ENCODE data around the gene SLC30A1.

DNA sequence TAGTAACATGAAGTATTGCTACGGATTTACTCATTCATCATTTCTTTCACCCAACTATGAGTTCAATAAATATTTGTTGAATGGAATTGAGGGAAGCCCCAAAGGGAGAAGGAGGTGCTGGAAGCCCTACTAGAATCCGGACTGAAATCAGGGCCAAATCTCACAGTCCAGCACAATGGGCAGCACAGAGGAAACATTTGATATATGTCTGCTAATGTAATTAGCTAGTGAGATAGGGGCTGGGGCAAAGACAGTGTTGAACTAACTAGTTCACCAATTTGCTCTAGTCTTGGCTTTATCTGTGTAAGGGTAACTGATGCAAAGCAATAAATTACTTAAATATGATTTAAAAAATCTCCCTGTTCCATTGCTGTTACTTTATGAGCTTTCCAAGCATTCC is 26.1 kb upstream of the SLC30A1 start:
- TF ChIP-seq, protein P1, sequence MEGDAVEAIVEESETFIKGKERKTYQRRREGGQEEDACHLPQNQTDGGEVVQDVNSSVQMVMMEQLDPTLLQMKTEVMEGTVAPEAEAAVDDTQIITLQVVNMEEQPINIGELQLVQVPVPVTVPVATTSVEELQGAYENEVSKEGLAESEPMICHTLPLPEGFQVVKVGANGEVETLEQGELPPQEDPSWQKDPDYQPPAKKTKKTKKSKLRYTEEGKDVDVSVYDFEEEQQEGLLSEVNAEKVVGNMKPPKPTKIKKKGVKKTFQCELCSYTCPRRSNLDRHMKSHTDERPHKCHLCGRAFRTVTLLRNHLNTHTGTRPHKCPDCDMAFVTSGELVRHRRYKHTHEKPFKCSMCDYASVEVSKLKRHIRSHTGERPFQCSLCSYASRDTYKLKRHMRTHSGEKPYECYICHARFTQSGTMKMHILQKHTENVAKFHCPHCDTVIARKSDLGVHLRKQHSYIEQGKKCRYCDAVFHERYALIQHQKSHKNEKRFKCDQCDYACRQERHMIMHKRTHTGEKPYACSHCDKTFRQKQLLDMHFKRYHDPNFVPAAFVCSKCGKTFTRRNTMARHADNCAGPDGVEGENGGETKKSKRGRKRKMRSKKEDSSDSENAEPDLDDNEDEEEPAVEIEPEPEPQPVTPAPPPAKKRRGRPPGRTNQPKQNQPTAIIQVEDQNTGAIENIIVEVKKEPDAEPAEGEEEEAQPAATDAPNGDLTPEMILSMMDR (conservative IDR thresholded peaks at IDR 0.05; ENCODE audit: low read depth, low read length): no peak
- no peak for TF ChIP-seq EZH2phosphoT487 (IDR thresholded peaks at IDR 0.05; ENCODE audit: borderline replicate concordance, low read length)

All from PC-3 (cell line).